IPS DF 4.7 (cell line): ENCODE results near the gene SLC30A10.
"Not testable (repeated sequence)": the region's sequence is repeated elsewhere in the genome, so short reads cannot be mapped to it uniquely, and the experiment has no call there.

ENCODE experiments used
- DNase-seq: peaks from one replicate; pipeline ENCODE4 v3.0.0-alpha.2; 2013; ENCODE audit warnings: low spot score; ENCODE audit errors: extremely low read depth

Gene SLC30A10

GRCh38 chr1:219927298-219927955 lies 930 bp downstream of the SLC30A10 start:
- no peak for DNase-seq

GRCh38 chr1:219926363-219926998 lies 1.9 kb downstream of the SLC30A10 start:
- DNase-seq, result no peak

- DNase-seq, result no peak
Measured at GRCh38 chr1:219924342-219924741, 4.0 kb downstream of the SLC30A10 start.

- DNase-seq, result no peak
Measured at GRCh38 chr1:219917851-219918466, 10.4 kb downstream of the SLC30A10 start.

GRCh38 chr1:219917281-219917680 lies 11.1 kb downstream of the SLC30A10 start:
- DNase-seq, result no peak

- DNase-seq, result no peak
Measured at GRCh38 chr1:219916257-219916656, 12.1 kb downstream of the SLC30A10 start.

GRCh38 chr1:219913005-219913770 lies 15.2 kb downstream of the SLC30A10 start:
- DNase-seq, result no peak

GRCh38 chr1:219910716-219911115 lies 17.6 kb downstream of the SLC30A10 start:
- DNase-seq, result no peak

GRCh38 chr1:219909476-219909875 lies 18.9 kb downstream of the SLC30A10 start:
- DNase-seq, result no peak

- no peak for DNase-seq
Measured at GRCh38 chr1:219908170-219908569, 20.2 kb downstream of the SLC30A10 start.

- no peak for DNase-seq
Measured at GRCh38 chr1:219907772-219908070, 20.6 kb downstream of the SLC30A10 start.

GRCh38 chr1:219906924-219907771 lies 21.2 kb downstream of the SLC30A10 start:
- no peak for DNase-seq

GRCh38 chr1:219906565-219906923 lies 21.8 kb downstream of the SLC30A10 start:
- not testable (repeated sequence) for DNase-seq

GRCh38 chr1:219905524-219905923 lies 22.8 kb downstream of the SLC30A10 start:
- DNase-seq, result no peak

- DNase-seq, result no peak
Measured at GRCh38 chr1:219904934-219905333, 23.4 kb downstream of the SLC30A10 start.

- DNase-seq, result no peak
Measured at GRCh38 chr1:219903353-219903871, 24.9 kb downstream of the SLC30A10 start.

- no peak for DNase-seq
Measured at GRCh38 chr1:219902951-219903350, 25.4 kb downstream of the SLC30A10 start.

GRCh38 chr1:219900882-219901281 lies 27.5 kb downstream of the SLC30A10 start:
- DNase-seq, result no peak

- no peak for DNase-seq
Measured at GRCh38 chr1:219900201-219900600, 28.2 kb downstream of the SLC30A10 start.

- DNase-seq, result no peak
Measured at GRCh38 chr1:219898375-219898774, 30.0 kb downstream of the SLC30A10 start.

GRCh38 chr1:219897914-219898313 lies 30.4 kb downstream of the SLC30A10 start:
- no peak for DNase-seq
